Body of pancreas (tissue), 4 donors: ENCODE data around the gene NIN.
"Not testable (repeated sequence)": the region's sequence is repeated elsewhere in the genome, so short reads cannot be mapped to it uniquely, and the experiment has no call there.

Experiments used
- POLR2A ChIP-seq, 3 donors: fragments of 450-650 bp; IDR thresholded peaks; one replicate each; pipeline ENCODE4 v1.6.1; 2016; ENCODE audit warnings: antibody characterized with exemption in 3 of 3, mild to moderate bottlenecking in 2 of 3
- TF ChIP-seq, protein P1 (sequence below), 7 experiments: fragments of 450-650 bp in 4 of 7; fragments of 200-600 bp in 3 of 7; sonication (generic) in 3 of 7; IDR thresholded peaks; one replicate each; pipeline ENCODE4 v1.5.1; 2016 to 2019; ENCODE audit warnings: antibody characterized with exemption in 7 of 7

DNA sequence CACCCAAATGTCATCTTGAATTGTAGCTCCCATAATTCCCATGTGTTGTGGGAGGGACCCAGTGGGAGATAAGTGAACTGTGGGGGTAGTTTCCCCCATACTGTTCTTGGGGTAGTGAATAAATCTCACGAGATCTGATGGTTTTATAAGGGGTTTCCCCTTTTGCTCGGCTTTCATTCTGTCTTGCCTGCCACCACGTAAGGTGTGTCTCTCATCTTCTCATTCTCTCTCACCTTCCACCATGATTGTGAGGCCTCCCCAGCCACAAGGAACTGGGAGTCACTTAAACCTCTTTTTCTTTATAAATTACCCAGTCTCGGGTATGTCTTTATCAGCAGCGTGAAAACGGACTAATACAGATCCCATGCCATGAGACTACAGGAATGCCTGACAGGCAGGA lies 11.7 kb downstream of the NIN start:
- not testable (repeated sequence) for TF ChIP-seq POLR2A (IDR thresholded peaks at IDR 0.05)
- TF ChIP-seq, protein P1, sequence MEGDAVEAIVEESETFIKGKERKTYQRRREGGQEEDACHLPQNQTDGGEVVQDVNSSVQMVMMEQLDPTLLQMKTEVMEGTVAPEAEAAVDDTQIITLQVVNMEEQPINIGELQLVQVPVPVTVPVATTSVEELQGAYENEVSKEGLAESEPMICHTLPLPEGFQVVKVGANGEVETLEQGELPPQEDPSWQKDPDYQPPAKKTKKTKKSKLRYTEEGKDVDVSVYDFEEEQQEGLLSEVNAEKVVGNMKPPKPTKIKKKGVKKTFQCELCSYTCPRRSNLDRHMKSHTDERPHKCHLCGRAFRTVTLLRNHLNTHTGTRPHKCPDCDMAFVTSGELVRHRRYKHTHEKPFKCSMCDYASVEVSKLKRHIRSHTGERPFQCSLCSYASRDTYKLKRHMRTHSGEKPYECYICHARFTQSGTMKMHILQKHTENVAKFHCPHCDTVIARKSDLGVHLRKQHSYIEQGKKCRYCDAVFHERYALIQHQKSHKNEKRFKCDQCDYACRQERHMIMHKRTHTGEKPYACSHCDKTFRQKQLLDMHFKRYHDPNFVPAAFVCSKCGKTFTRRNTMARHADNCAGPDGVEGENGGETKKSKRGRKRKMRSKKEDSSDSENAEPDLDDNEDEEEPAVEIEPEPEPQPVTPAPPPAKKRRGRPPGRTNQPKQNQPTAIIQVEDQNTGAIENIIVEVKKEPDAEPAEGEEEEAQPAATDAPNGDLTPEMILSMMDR (IDR thresholded peaks at IDR 0.05): not testable (repeated sequence)
